Fibroblast of pulmonary artery (primary cell): ENCODE results near the gene BAZ1A.

Source experiments
- DNase-seq: peaks from one replicate; pipeline ENCODE4 v3.0.0-alpha.2; 2010; ENCODE audit warnings: low read depth
- H3K4me3 ChIP-seq: replicated peaks from 2 replicates; pipeline ENCODE4 v1.5.1; 2011; ENCODE audit warnings: low read depth, mild to moderate bottlenecking, control low read depth, low read length, moderate library complexity
- CTCF ChIP-seq: IDR thresholded peaks from 2 replicates; pipeline ENCODE4 v1.5.1; 2011; ENCODE audit warnings: mild to moderate bottlenecking, control low read depth, low read length, inconsistent platforms; ENCODE audit errors: missing control alignments

BAZ1A gene

GRCh38 chr14:34873589-34874385, 1.4 kb downstream of the BAZ1A start:
- H3K4me3 ChIP-seq: peak overlapping the region; percentile 83
- DNase-seq: peak; percentile 63
- TF ChIP-seq CTCF: no peak

- TF ChIP-seq CTCF: no peak
- DNase-seq: peak; percentile 60
- H3K4me3 ChIP-seq: peak overlapping the region; percentile 83
Observed at GRCh38 chr14:34872822-34873588, 2.2 kb downstream of the BAZ1A start.

- TF ChIP-seq CTCF: no peak
- no peak for DNase-seq
- no peak overlapping the region for H3K4me3 ChIP-seq
Observed at GRCh38 chr14:34867199-34867598, 8.0 kb downstream of the BAZ1A start.

- no peak overlapping the region for H3K4me3 ChIP-seq
- TF ChIP-seq CTCF: no peak
- DNase-seq: no peak
Observed at GRCh38 chr14:34865889-34866574, 9.1 kb downstream of the BAZ1A start.

GRCh38 chr14:34863844-34864243, 11.3 kb downstream of the BAZ1A start:
- no peak for DNase-seq
- no peak overlapping the region for H3K4me3 ChIP-seq
- no peak for TF ChIP-seq CTCF

- H3K4me3 ChIP-seq: no peak overlapping the region
- TF ChIP-seq CTCF: no peak
- DNase-seq: no peak
Observed at GRCh38 chr14:34858765-34859164, 16.4 kb downstream of the BAZ1A start.
